SW 1271 (cell line): ENCODE results near the gene IKZF5.

Source experiments
- DNase-seq, 2 experiments: peaks; one replicate each; lab custom pipeline; 2025; lab: John Stamatoyannopoulos, UW

Gene IKZF5

GRCh38 chr10:122981066-122981464 is 27.5 kb downstream of the IKZF5 start:
- peak in 1 of 2 experiments; percentile 48 for DNase-seq

GRCh38 chr10:122980209-122981065 is 28.2 kb downstream of the IKZF5 start, which contains the start of gene PSTK:
Gene PSTK, plus strand, starts transcription at chr10:122980401. Its CDS starts 79 bp downstream, at chr10:122980480.
- DNase-seq: peak; percentile 26 to 77

GRCh38 chr10:122974543-122975064 is 34.0 kb downstream of the IKZF5 start:
- DNase-seq: no peak

- no peak for DNase-seq
Measured at GRCh38 chr10:122974023-122974422, 34.6 kb downstream of the IKZF5 start.

GRCh38 chr10:122968698-122969097 is 39.9 kb downstream of the IKZF5 start:
- no peak for DNase-seq

GRCh38 chr10:122966879-122967278 is 41.7 kb downstream of the IKZF5 start:
- DNase-seq: no peak

GRCh38 chr10:122962405-122962804 is 46.2 kb downstream of the IKZF5 start:
- DNase-seq: no peak

GRCh38 chr10:122957474-122957873 is 51.1 kb downstream of the IKZF5 start:
- no peak for DNase-seq

GRCh38 chr10:122955892-122956291 is 52.7 kb downstream of the IKZF5 start:
- DNase-seq: no peak

GRCh38 chr10:122954731-122955050 is 53.9 kb downstream of the IKZF5 start:
- no peak for DNase-seq

GRCh38 chr10:122953902-122954730 is 54.5 kb downstream of the IKZF5 start, which contains the start of gene C10orf88:
Gene C10orf88, minus strand, starts transcription at chr10:122954227. Its CDS starts 49 bp downstream, at chr10:122954178.
- DNase-seq: peak; percentile 86 to 95

- no peak for DNase-seq
Measured at GRCh38 chr10:122949296-122949695, 59.3 kb downstream of the IKZF5 start.
